Heart left ventricle (tissue), 16 donors: ENCODE data around the gene AKR1E2. TPM values are rescaled to one million over a fixed set of nuclear protein-coding genes. Genes with fewer than 3 reads are reported as not detected.

Experiments used
- ATAC-seq, 4 donors: fragments of 200-7000 bp; cut with Tn5 transposase; one replicate each; pipeline ENCODE4 v1.9.1; 2020 to 2022; ENCODE audit warnings: moderate library complexity in 4 of 4, mild to moderate bottlenecking in 3 of 4, moderate number of reproducible peaks in 1 of 4
- DNase-seq, 5 donors: peaks; one replicate each; pipeline ENCODE4 v3.0.0-alpha.2; 2020
- H3K27ac ChIP-seq, 12 donors: fragments of 200-600 bp; sonication (generic) in 4 of 12; one replicate each; pipeline versions ENCODE4 v1.5.0 to v1.8.0; 2016 to 2022; ENCODE audit warnings: mild to moderate bottlenecking in 2 of 12
- H3K27me3 ChIP-seq, 9 donors: fragments of 200-600 bp; sonication (generic) in 2 of 9; one replicate each; pipeline versions ENCODE4 v1.5.1 to v1.8.0; 2016 to 2022; ENCODE audit warnings: mild to moderate bottlenecking in 3 of 9
- H3K36me3 ChIP-seq, 9 donors: fragments of 200-600 bp; sonication (generic) in 2 of 9; one replicate each; pipeline versions ENCODE4 v1.5.0 to v1.8.0; 2018 to 2022; ENCODE audit warnings: mild to moderate bottlenecking in 2 of 9
- H3K4me1 ChIP-seq, 12 donors: fragments of 200-600 bp; sonication (generic) in 4 of 12; one replicate each; pipeline versions ENCODE4 v1.5.0 to v1.8.0; 2016 to 2022; ENCODE audit warnings: mild to moderate bottlenecking in 3 of 12
- H3K4me3 ChIP-seq, 12 donors: fragments of 200-600 bp; sonication (generic) in 4 of 12; one replicate each; pipeline versions ENCODE4 v1.5.0 to v1.8.0; 2017 to 2022; ENCODE audit warnings: mild to moderate bottlenecking in 9 of 12, moderate library complexity in 4 of 12
- H3K9me3 ChIP-seq, 12 donors: fragments of 200-600 bp; sonication (generic) in 4 of 12; one replicate each; pipeline versions ENCODE4 v1.5.0 to v1.8.0; 2016 to 2022; ENCODE audit warnings: mild to moderate bottlenecking in 1 of 12
- CTCF ChIP-seq, 12 donors: fragments of 200-600 bp; sonication (generic) in 4 of 12; IDR thresholded peaks; one replicate each; pipeline versions ENCODE4 v1.5.0 to v1.8.0; 2018 to 2022; ENCODE audit warnings: antibody characterized with exemption in 12 of 12, mild to moderate bottlenecking in 5 of 12
- POLR2A ChIP-seq, 2 donors: fragments of 450-650 bp; IDR thresholded peaks; one replicate each; pipeline ENCODE4 v1.6.1; 2017; ENCODE audit warnings: antibody characterized with exemption in 2 of 2, mild to moderate bottlenecking in 2 of 2, moderate library complexity in 2 of 2
- WGBS, 4 donors: extraction: QIAGEN DNeasy Blood & Tissue Kit in 2 of 4; methylation state at CpG; one replicate each; pipeline versions ENCODE4 v1.1.5 to v1.1.7; 2013 to 2018; 5-methylcytosine and 5-hydroxymethylcytosine counted together
- intact Hi-C, 10 donors: fragments of 100-400 bp; cut with DNase I; formaldehyde crosslinking; loops; one replicate each; pipeline versions ENCODE4 v1.11.1 to v1.14.2; 2022
- polyA plus RNA-seq, 2 donors: library from polyadenylated mRNA; stranded (reverse); fragments of 200-250 nt; gene quantifications; one replicate each; pipeline ENCODE4 v1.2.3, GENCODE V29; 2013
- total RNA-seq, 9 donors: library from RNA; depleted of rRNA in 2 of 9; stranded (reverse); fragments of >200 nt in 2 of 9; fragmentation: NEBNext Ultra II Directional in 3 of 9; extraction: Animal tissue kit (Norgen Biotek cat#: 25700) in 3 of 9; gene quantifications; one replicate each; pipeline versions ENCODE4 v1.1.0 to v1.2.4, GENCODE V29; 2016 to 2023
- donor health status: ischemic (EF 13 %, LVEDD 7.1; RV severe dilation, severe dysfunction).
- donor health status: healthy with polysubstance abuse.
- donor health status: DM: no; HTN: yes; CAD: no.
- donor health status: DM: no; HTN: no; CAD: no.
- donor health status: ischemic (EF 25% LVEDD 6.9; RV normal size, moderate dysfunction).
- donor health status: ischemic (EF 25% LVEDD 5.7; RV mildly dilated, moderate dysfunction).
- donor health status: healthy.
- donor health status: DM: yes; HTN: yes; CAD: no.
- donor health status: ischemic (EF 35%, LVEDD 5.7; RV mildly dilated, moderate dysfunction).
- donor health status: nonischemic (EF 11% LVEDD 7.7; RV severe dilation, severe dysfunction).
- donor health status: DM: yes; HTN: yes; CAD: no.
- donor health status: PGD.
- donor health status: ischemic (EF 29% LVEDD 5.4; RV normal size, mild dysfunction).
- donor health status: nonischemic (EF 23%, LVEDD 6.1; RV moderate dilation, normal function).

AKR1E2 gene
- total and polyA plus RNA-seq, 11 donors, result 1.2 to 8.0 (median 3.8) TPM

- Histone ChIP-seq H3K4me3 (no peak overlapping the region), H3K4me1 (peaks cover 0 to 14% (median 2%) of the 10 kb centered on the region in 12 donors), H3K36me3 (no peaks in the 10 kb centered on the region), H3K27ac (no peak overlapping the region), H3K9me3 (peaks cover 0 to 10% (median 0%) of the 10 kb centered on the region in 12 donors), H3K27me3 (no peaks in the 10 kb centered on the region)
- intact Hi-C loops, result loop anchor here in 1 of 10 donors (10.0 kb wide), 1 partner anchor 590 kb away; the partner anchor contains the start of gene NET1
- no peak for TF ChIP-seq CTCF (IDR thresholded peaks at IDR 0.05)
- no peak for TF ChIP-seq POLR2A (IDR thresholded peaks at IDR 0.05)
- ATAC-seq, result no peak
- 96 to 97% (median 97%) methylated on average over 5 of the region's 5 CpGs for WGBS, 4 donors
- no peak for DNase-seq
Observed at GRCh38 chr10:4824791-4825310, 1.2 kb upstream of the AKR1E2 start.

GRCh38 chr10:4825456-4825867 is 545 bp upstream of the AKR1E2 start:
- Histone ChIP-seq H3K4me1 (peaks cover 0 to 14% (median 2%) of the 10 kb centered on the region in 12 donors), H3K36me3 (no peaks in the 10 kb centered on the region), H3K9me3 (peaks cover 0 to 10% (median 0%) of the 10 kb centered on the region in 12 donors), H3K27ac (peak overlapping the region in 9 of 12 donors; percentile 85 to 97 (median 92)), H3K27me3 (no peaks in the 10 kb centered on the region), H3K4me3 (peak overlapping the region; percentile 33 to 94 (median 71))
- intact Hi-C loops, result loop anchor here in 1 of 10 donors (10.0 kb wide), 1 partner anchor 589 kb away; the partner anchor contains the start of gene NET1
- TF ChIP-seq CTCF (IDR thresholded peaks at IDR 0.05), result no peak
- no peak for TF ChIP-seq POLR2A (IDR thresholded peaks at IDR 0.05)
- ATAC-seq, result no peak
- peak in 1 of 5 donors; percentile 68 for DNase-seq
- 93 to 97% (median 96%) methylated on average over 10 to 16 of the region's 16 CpGs for WGBS, 4 donors

GRCh38 chr10:4826792-4827324 is 851 bp downstream of the AKR1E2 start:
- peak overlapping the region in 11 of 12 donors; percentile 85 to 97 (median 92) for H3K27ac ChIP-seq
- peaks cover 0 to 12% (median 3%) of the 10 kb centered on the region in 9 donors for H3K36me3 ChIP-seq
- 51 to 67% (median 56%) methylated on average over 11 to 13 of the region's 13 CpGs for WGBS, 4 donors
- ATAC-seq (no peak), DNase-seq (no peak)
- TF ChIP-seq CTCF (IDR thresholded peaks at IDR 0.05) (no peak), POLR2A (IDR thresholded peaks at IDR 0.05) (no peak)
- H3K27me3 ChIP-seq, result no peaks in the 10 kb centered on the region
- H3K9me3 ChIP-seq, result peaks cover 0 to 10% (median 0%) of the 10 kb centered on the region in 12 donors
- peaks cover 0 to 14% (median 2%) of the 10 kb centered on the region in 12 donors for H3K4me1 ChIP-seq
- intact Hi-C loops, result loop anchor here in 1 of 10 donors (10.0 kb wide), 1 partner anchor 588 kb away; the partner anchor contains the start of gene NET1
- H3K4me3 ChIP-seq, result peak overlapping the region; percentile 33 to 94 (median 71)

- Histone ChIP-seq H3K4me1 (peaks cover 0 to 14% (median 2%) of the 10 kb centered on the region in 12 donors), H3K36me3 (peaks cover 0 to 22% (median 10%) of the 10 kb centered on the region in 9 donors), H3K9me3 (peaks cover 0 to 7% (median 0%) of the 10 kb centered on the region in 12 donors), H3K4me3 (no peak overlapping the region), H3K27me3 (no peaks in the 10 kb centered on the region), H3K27ac (no peak overlapping the region)
- no peak for TF ChIP-seq CTCF (IDR thresholded peaks at IDR 0.05)
- TF ChIP-seq POLR2A (IDR thresholded peaks at IDR 0.05), result no peak
- ATAC-seq (no peak), DNase-seq (no peak)
- intact Hi-C loops, result loop anchor here in 1 of 10 donors (10.0 kb wide), 1 partner anchor 587 kb away; the partner anchor contains the start of gene NET1
- WGBS, 4 donors, result 60 to 74% (median 67%) methylated on average over 8 of the region's 8 CpGs
Observed at GRCh38 chr10:4828005-4828404, 2.0 kb downstream of the AKR1E2 start.
